ENCODE measurements around the gene CDC42SE2.

- TF ChIP-seq POLR2AphosphoS5 (IDR thresholded peaks at IDR 0.05) (no peak), CTCF (IDR thresholded peaks at IDR 0.05) (no peak), POLR2A (IDR thresholded peaks at IDR 0.05) (no peak), EP300 (IDR thresholded peaks at IDR 0.05) (no peak)
Measured at GRCh38 chr5:131381777-131382176, 117.9 kb downstream of the CDC42SE2 start.
